Endothelial cell of umbilical vein (primary cell): ENCODE data around the gene OR10H4. TPM values are rescaled to one million over a fixed set of nuclear protein-coding genes. Genes with fewer than 3 reads are reported as not detected.

Experiments
- BruUV-seq: library from RNA; stranded (reverse); fragments of 400-500 nt; replicated peaks from 2 replicates; lab custom pipeline; 2021; lab: Mats Ljungman, UMichigan
- CTCF ChIA-PET: fragments of 300-600, 350-600 bp; sonication (Branson Sonifier 250); formaldehyde crosslinking; loops from one replicate; lab custom pipeline; 2021; ENCODE audit warnings: antibody characterized with exemption, inconsistent platforms; lab: Charles Lee
- POLR2A ChIA-PET: fragments of 300-600, 350-600 bp; sonication (Branson Sonifier 250); formaldehyde crosslinking; loops from one replicate; lab custom pipeline; 2021; ENCODE audit warnings: antibody characterized with exemption, inconsistent platforms; lab: Charles Lee
- DNase-seq: peaks from one replicate; pipeline ENCODE4 v3.0.0-alpha.2; 2011; ENCODE audit warnings: low read depth, low spot score
- FAIRE-seq: peaks from 2 replicates; lab custom pipeline; 2011; peaks lifted over from hg19 to GRCh38; lab: Jason Lieb, UNC
- H2AFZ ChIP-seq: 2 replicates; pipeline ENCODE4 v1.6.0; 2012; ENCODE audit warnings: low read depth, low read length, control low read depth, inconsistent platforms
- H3K27ac ChIP-seq: 2 replicates; pipeline ENCODE4 v1.5.1; 2011; ENCODE audit warnings: low read depth, mild to moderate bottlenecking, control low read depth, low read length, moderate library complexity; ENCODE audit not compliant: insufficient read depth
- H3K27me3 ChIP-seq, 2 experiments: 2 replicates each; pipeline versions ENCODE4 v1.6.0 to v1.6.1; 2011; ENCODE audit warnings: low read length in 2 of 2, mixed read lengths in 1 of 2; ENCODE audit not compliant: control insufficient read depth in 2 of 2, insufficient read depth in 2 of 2
- H3K36me3 ChIP-seq, 2 experiments: 2 replicates in 1 of 2; 3 replicates in 1 of 2; pipeline ENCODE4 v1.5.1; 2011; ENCODE audit warnings: low read length in 2 of 2, mild to moderate bottlenecking in 1 of 2, moderate library complexity in 1 of 2; ENCODE audit not compliant: control insufficient read depth in 2 of 2, insufficient read depth in 2 of 2; ENCODE audit errors: extremely low read depth in 1 of 2
- H3K4me1 ChIP-seq: 3 replicates; pipeline ENCODE4 v1.5.1; 2011; ENCODE audit warnings: mild to moderate bottlenecking, low read length; ENCODE audit not compliant: control insufficient read depth, insufficient read depth; ENCODE audit errors: extremely low read depth
- H3K4me2 ChIP-seq: 2 replicates; pipeline ENCODE4 v1.6.1; 2011; ENCODE audit warnings: low read length, control low read depth, mixed read lengths; ENCODE audit not compliant: insufficient read depth
- H3K4me3 ChIP-seq, 3 experiments: fragments of 200-600 bp in 1 of 3; sonication (generic), shearing (Covaris generic) in 1 of 3; replicated peaks in 1 of 3; 2 replicates each; pipeline ENCODE4 v1.5.1; 2011 to 2016; ENCODE audit warnings: control low read depth in 3 of 3, low read length in 3 of 3, mild to moderate bottlenecking in 2 of 3, inconsistent platforms in 1 of 3, low read depth in 1 of 3, moderate library complexity in 1 of 3; ENCODE audit not compliant: insufficient read depth in 1 of 3
- H3K79me2 ChIP-seq: 2 replicates; pipeline ENCODE4 v1.6.0; 2012; ENCODE audit warnings: low read length, inconsistent platforms; ENCODE audit not compliant: control insufficient read depth, insufficient read depth
- H3K9ac ChIP-seq: replicated peaks from 2 replicates; pipeline ENCODE3; 2011; ENCODE audit warnings: low read length, control low read depth; ENCODE audit not compliant: insufficient read depth; ENCODE audit errors: extremely low read depth
- H3K9me1 ChIP-seq: replicated peaks from 3 replicates; pipeline ENCODE4 v1.6.0; 2011; ENCODE audit warnings: mild to moderate bottlenecking, low read length; ENCODE audit not compliant: control insufficient read depth, insufficient read depth; ENCODE audit errors: extremely low read depth
- H3K9me3 ChIP-seq: replicated peaks from 2 replicates; pipeline ENCODE4 v1.5.1; 2012; ENCODE audit warnings: low read length, inconsistent platforms; ENCODE audit not compliant: control insufficient read depth, insufficient read depth
- H4K20me1 ChIP-seq: replicated peaks from 2 replicates; pipeline ENCODE3; 2011; ENCODE audit warnings: mild to moderate bottlenecking, low read length; ENCODE audit not compliant: control insufficient read depth, insufficient read depth; ENCODE audit errors: extremely low read depth
- EZH2 ChIP-seq: IDR thresholded peaks from 2 replicates; pipeline ENCODE4 v1.6.1; 2012; ENCODE audit warnings: borderline replicate concordance, low read depth, mild to moderate bottlenecking, moderate library complexity, low read length, inconsistent platforms; ENCODE audit not compliant: severe bottlenecking
- FOS ChIP-seq: IDR thresholded peaks from 2 replicates; pipeline ENCODE4 v1.6.1; 2011; ENCODE audit warnings: mild to moderate bottlenecking, low read length, moderate library complexity, borderline replicate concordance; ENCODE audit not compliant: insufficient read depth
- GATA2 ChIP-seq: IDR thresholded peaks from 2 replicates; pipeline ENCODE4 v1.7.0; 2011; ENCODE audit warnings: low read depth, mild to moderate bottlenecking, moderate library complexity, mixed read lengths, low read length; ENCODE audit not compliant: insufficient read length, insufficient read depth
- JUN ChIP-seq: IDR thresholded peaks from 2 replicates; pipeline ENCODE4 v1.6.1; 2011; ENCODE audit warnings: borderline replicate concordance, low read depth; ENCODE audit not compliant: insufficient read length, insufficient read depth
- MAX ChIP-seq: IDR thresholded peaks from 2 replicates; pipeline ENCODE4 v1.6.1; 2011; ENCODE audit not compliant: insufficient read depth, insufficient read length
- POLR2A ChIP-seq: IDR thresholded peaks from 2 replicates; pipeline ENCODE4 v1.6.1; 2012; ENCODE audit warnings: low read depth, mild to moderate bottlenecking, control low read depth, low read length
- POLR2AphosphoS5 ChIP-seq: IDR thresholded peaks from 2 replicates; pipeline ENCODE4 v1.6.1; 2012; ENCODE audit warnings: low read depth, mild to moderate bottlenecking, control low read depth, low read length, moderate library complexity; ENCODE audit not compliant: insufficient read depth
- dilution Hi-C: fragments of 300-500 bp; cut with MboI; formaldehyde crosslinking; loops from one replicate; pipeline ENCODE4 v1.15.0; 2019; ENCODE audit warnings: low sequenced_read_pairs; ENCODE audit not compliant: extremely low pct_ligation_motif_present
- intact Hi-C: fragments of 100-400 bp; cut with micrococcal nuclease; formaldehyde crosslinking; loops from one replicate; pipeline ENCODE4 v1.10.0; 2022
- polyA plus RNA-seq, 4 experiments: library from polyadenylated mRNA; depleted of rRNA in 3 of 4; stranded (reverse) in 3 of 4; unstranded in 1 of 4; fragments of >200 nt; gene quantifications; 2 replicates each; pipeline versions ENCODE4 v1.2.1 to v1.2.3, GENCODE V29; 2011 to 2012; ENCODE audit warnings: missing spikeins in 1 of 4
- total RNA-seq: library from RNA; stranded (reverse); gene quantifications from 2 replicates; pipeline ENCODE4 v1.2.3, GENCODE V29; 2021
- TF ChIP-seq, protein P1 (sequence below), 2 donors: IDR thresholded peaks; 1 replicate in 1 of 2; 2 replicates in 1 of 2; pipeline ENCODE4 v1.5.1; 2011; ENCODE audit warnings: low read length in 2 of 2, mild to moderate bottlenecking in 2 of 2, moderate library complexity in 2 of 2, control low read depth in 1 of 2, inconsistent platforms in 1 of 2, low read depth in 1 of 2; ENCODE audit not compliant: insufficient read depth in 1 of 2; ENCODE audit errors: extremely low read depth in 1 of 2

OR10H4 gene
- total and polyA plus RNA-seq, 2 donors (not counting 3 experiments of a cell fraction or from before 2014, with no cell fraction given), result not detected

DNA sequence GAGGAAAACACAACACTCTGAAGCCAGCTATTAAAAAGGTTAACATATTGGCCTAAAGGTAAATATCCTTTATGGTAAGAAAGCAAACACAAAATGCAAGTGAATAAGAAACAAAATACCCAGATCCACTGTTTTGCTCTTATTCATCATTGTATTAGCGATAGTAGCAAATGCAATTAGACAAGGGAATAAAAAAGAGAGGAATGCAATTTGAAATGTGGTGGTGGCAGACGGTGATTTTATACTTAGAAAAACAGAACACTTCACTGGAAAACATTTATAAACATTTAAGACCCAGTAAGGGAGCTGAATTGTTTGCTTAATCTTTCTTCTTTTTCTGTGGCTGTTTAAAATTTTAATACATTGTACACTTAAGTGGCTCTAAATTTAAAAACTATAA is 33.7 kb upstream of the OR10H4 start:
- H3K4me2 ChIP-seq, result no peak overlapping the region
- H4K20me1 ChIP-seq, result no peaks in the 10 kb centered on the region
- DNase-seq, result no peak
- no peak overlapping the region for H2AFZ ChIP-seq
- no peak overlapping the region for H3K27ac ChIP-seq
- ChIA-PET POLR2A (no interaction called here), CTCF (interaction anchor here (0.7 kb wide), 1 partner anchor 823 kb away, joined by 4 read pairs; no protein-coding TSS in a partner anchor)
- dilution Hi-C loops (no loop called here), intact Hi-C loops (no loop called here)
- BruUV-seq, result no TSS peak
- H3K4me3 ChIP-seq, result no peak overlapping the region
- no peaks in the 10 kb centered on the region for H3K4me1 ChIP-seq
- FAIRE-seq, result no peak
- H3K27me3 ChIP-seq, result peaks cover 2 to 10% of the 10 kb centered on the region in 2 experiments
- no peak overlapping the region for H3K9ac ChIP-seq
- H3K79me2 ChIP-seq, result no peaks in the 10 kb centered on the region
- no peaks in the 10 kb centered on the region for H3K9me3 ChIP-seq
- no peak for TF ChIP-seq EZH2
- TF ChIP-seq JUN, result no peak
- TF ChIP-seq POLR2AphosphoS5, result no peak
- TF ChIP-seq, protein P1, sequence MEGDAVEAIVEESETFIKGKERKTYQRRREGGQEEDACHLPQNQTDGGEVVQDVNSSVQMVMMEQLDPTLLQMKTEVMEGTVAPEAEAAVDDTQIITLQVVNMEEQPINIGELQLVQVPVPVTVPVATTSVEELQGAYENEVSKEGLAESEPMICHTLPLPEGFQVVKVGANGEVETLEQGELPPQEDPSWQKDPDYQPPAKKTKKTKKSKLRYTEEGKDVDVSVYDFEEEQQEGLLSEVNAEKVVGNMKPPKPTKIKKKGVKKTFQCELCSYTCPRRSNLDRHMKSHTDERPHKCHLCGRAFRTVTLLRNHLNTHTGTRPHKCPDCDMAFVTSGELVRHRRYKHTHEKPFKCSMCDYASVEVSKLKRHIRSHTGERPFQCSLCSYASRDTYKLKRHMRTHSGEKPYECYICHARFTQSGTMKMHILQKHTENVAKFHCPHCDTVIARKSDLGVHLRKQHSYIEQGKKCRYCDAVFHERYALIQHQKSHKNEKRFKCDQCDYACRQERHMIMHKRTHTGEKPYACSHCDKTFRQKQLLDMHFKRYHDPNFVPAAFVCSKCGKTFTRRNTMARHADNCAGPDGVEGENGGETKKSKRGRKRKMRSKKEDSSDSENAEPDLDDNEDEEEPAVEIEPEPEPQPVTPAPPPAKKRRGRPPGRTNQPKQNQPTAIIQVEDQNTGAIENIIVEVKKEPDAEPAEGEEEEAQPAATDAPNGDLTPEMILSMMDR (IDR thresholded peaks at IDR 0.05; ENCODE audit: extremely low read depth in 1 of 2, insufficient read depth in 1 of 2, low read depth in 1 of 2, low read length in 2 of 2), result no peak
- TF ChIP-seq MAX, result no peak
- no peak for TF ChIP-seq POLR2A
- no peak for TF ChIP-seq GATA2
- no peak for TF ChIP-seq FOS
- no peaks in the 10 kb centered on the region for H3K36me3 ChIP-seq
- H3K9me1 ChIP-seq, result no peaks in the 10 kb centered on the region
